Esophagus (tissue), 2 donors: ENCODE measurements around the gene GHR. TPM values are rescaled to one million over a fixed set of nuclear protein-coding genes. Genes with fewer than 3 reads are reported as not detected.

Experiments used
- H3K27ac ChIP-seq, 2 donors: one replicate each; pipeline ENCODE4 v1.5.1; 2013; ENCODE audit warnings: low read depth in 2 of 2, mild to moderate bottlenecking in 2 of 2, inconsistent platforms in 1 of 2, low read length in 1 of 2, moderate library complexity in 1 of 2
- H3K27me3 ChIP-seq, 2 donors: one replicate each; pipeline ENCODE4 v1.6.1; 2013; ENCODE audit warnings: low read length in 2 of 2, control low read depth in 1 of 2, mild to moderate bottlenecking in 1 of 2; ENCODE audit not compliant: insufficient read depth in 2 of 2, control insufficient read depth in 1 of 2
- H3K36me3 ChIP-seq, 2 donors: one replicate each; pipeline ENCODE4 v1.6.1; 2013; ENCODE audit warnings: low read length in 1 of 2; ENCODE audit not compliant: control insufficient read depth in 2 of 2, insufficient read depth in 2 of 2
- H3K4me1 ChIP-seq, 2 donors: one replicate each; pipeline ENCODE4 v1.6.1; 2013; ENCODE audit warnings: low read length in 1 of 2; ENCODE audit not compliant: control insufficient read depth in 2 of 2, insufficient read depth in 2 of 2
- H3K4me3 ChIP-seq, 2 donors: one replicate each; pipeline ENCODE4 v1.5.1; 2013; ENCODE audit warnings: low read length in 2 of 2, mild to moderate bottlenecking in 2 of 2, low read depth in 1 of 2, moderate library complexity in 1 of 2
- H3K9me3 ChIP-seq, 2 donors: one replicate each; pipeline ENCODE4 v1.6.1; 2013; ENCODE audit warnings: mild to moderate bottlenecking in 2 of 2, low read depth in 1 of 2, low read length in 1 of 2, moderate library complexity in 1 of 2; ENCODE audit not compliant: control insufficient read depth in 2 of 2, insufficient read depth in 1 of 2
- WGBS, 2 donors: extraction: QIAGEN DNeasy Blood & Tissue Kit; methylation state at CpG; one replicate each; pipeline ENCODE4 v1.1.7; 2013; 5-methylcytosine and 5-hydroxymethylcytosine counted together
- polyA plus RNA-seq, 2 donors: library from polyadenylated mRNA; stranded (reverse); fragments of 200-250 nt; gene quantifications; one replicate each; pipeline ENCODE4 v1.2.3, GENCODE V29; 2013
- donor health status: healthy with polysubstance abuse.
- donor health status: Bipolar disorder and iron deficiency.

Gene GHR
- polyA plus RNA-seq, 2 donors = 1.2 to 1.6 TPM

- 52 to 54% methylated on average over 2 of the region's 2 CpGs for WGBS, 2 donors
Measured at GRCh38 chr5:42490831-42491230, 67.6 kb downstream of the GHR start.

GRCh38 chr5:42491699-42492098 lies 68.5 kb downstream of the GHR start:
- Histone ChIP-seq H3K27ac (no peak overlapping the region), H3K36me3 (no peaks in the 10 kb centered on the region), H3K4me1 (no peaks in the 10 kb centered on the region), H3K27me3 (no peaks in the 10 kb centered on the region), H3K4me3 (no peak overlapping the region), H3K9me3 (no peaks in the 10 kb centered on the region)
- 60 to 63% methylated on average over 3 of the region's 3 CpGs for WGBS, 2 donors

More at GRCh38 chr5:42490831-42491230, 67.6 kb downstream of the GHR start:
- Histone ChIP-seq H3K4me1 (no peaks in the 10 kb centered on the region), H3K36me3 (no peaks in the 10 kb centered on the region), H3K27me3 (no peaks in the 10 kb centered on the region), H3K27ac (no peak overlapping the region), H3K4me3 (no peak overlapping the region), H3K9me3 (no peaks in the 10 kb centered on the region)

GRCh38 chr5:42492974-42493373 lies 69.7 kb downstream of the GHR start:
- 58 to 67% methylated on average over 3 of the region's 3 CpGs for WGBS, 2 donors
- no peak overlapping the region for H3K4me3 ChIP-seq
- no peaks in the 10 kb centered on the region for H3K4me1 ChIP-seq

GRCh38 chr5:42494414-42494813 lies 71.2 kb downstream of the GHR start:
- no peaks in the 10 kb centered on the region for H3K36me3 ChIP-seq
- H3K4me1 ChIP-seq = peaks cover 0 to 6% of the 10 kb centered on the region in 2 donors
- WGBS, 2 donors = 59 to 63% methylated on average over 4 of the region's 4 CpGs
- no peaks in the 10 kb centered on the region for H3K9me3 ChIP-seq
- no peak overlapping the region for H3K27ac ChIP-seq
- H3K27me3 ChIP-seq = no peaks in the 10 kb centered on the region
- H3K4me3 ChIP-seq = no peak overlapping the region

More at GRCh38 chr5:42492974-42493373, 69.7 kb downstream of the GHR start:
- no peaks in the 10 kb centered on the region for H3K27me3 ChIP-seq
- H3K9me3 ChIP-seq = no peaks in the 10 kb centered on the region
- H3K36me3 ChIP-seq = no peaks in the 10 kb centered on the region
- no peak overlapping the region for H3K27ac ChIP-seq

GRCh38 chr5:42495914-42496313 lies 72.7 kb downstream of the GHR start:
- WGBS, 2 donors = 41 to 51% methylated on average over 2 of the region's 2 CpGs
- Histone ChIP-seq H3K9me3 (no peaks in the 10 kb centered on the region), H3K4me1 (peaks cover 0 to 11% of the 10 kb centered on the region in 2 donors), H3K4me3 (no peak overlapping the region), H3K36me3 (no peaks in the 10 kb centered on the region), H3K27me3 (no peaks in the 10 kb centered on the region), H3K27ac (no peak overlapping the region)

GRCh38 chr5:42496397-42497156 lies 73.3 kb downstream of the GHR start:
- 68 to 77% methylated on average over 4 of the region's 4 CpGs for WGBS, 2 donors
- Histone ChIP-seq H3K4me1 (peaks cover 0 to 11% of the 10 kb centered on the region in 2 donors), H3K9me3 (no peaks in the 10 kb centered on the region), H3K36me3 (no peaks in the 10 kb centered on the region), H3K27ac (no peak overlapping the region), H3K4me3 (no peak overlapping the region), H3K27me3 (no peaks in the 10 kb centered on the region)

GRCh38 chr5:42498000-42498399 lies 74.8 kb downstream of the GHR start:
- Histone ChIP-seq H3K36me3 (no peaks in the 10 kb centered on the region), H3K27me3 (no peaks in the 10 kb centered on the region), H3K9me3 (no peaks in the 10 kb centered on the region), H3K4me1 (peaks cover 0 to 11% of the 10 kb centered on the region in 2 donors), H3K27ac (no peak overlapping the region), H3K4me3 (no peak overlapping the region)
- 37 to 46% methylated on average over 1 of the region's 1 CpG for WGBS, 2 donors

GRCh38 chr5:42499016-42499415 lies 75.8 kb downstream of the GHR start:
- no peaks in the 10 kb centered on the region for H3K36me3 ChIP-seq
- H3K4me3 ChIP-seq = no peak overlapping the region
- WGBS, 2 donors = 57 to 62% methylated on average over 3 of the region's 3 CpGs
- no peak overlapping the region for H3K27ac ChIP-seq
- no peaks in the 10 kb centered on the region for H3K9me3 ChIP-seq
- no peaks in the 10 kb centered on the region for H3K27me3 ChIP-seq
- peaks cover 0 to 11% of the 10 kb centered on the region in 2 donors for H3K4me1 ChIP-seq

GRCh38 chr5:42500003-42500599 lies 76.9 kb downstream of the GHR start:
- no peak overlapping the region for H3K4me3 ChIP-seq
- no peaks in the 10 kb centered on the region for H3K36me3 ChIP-seq
- H3K9me3 ChIP-seq = no peaks in the 10 kb centered on the region
- no peaks in the 10 kb centered on the region for H3K27me3 ChIP-seq
- WGBS, 2 donors = 38 to 52% methylated on average over 6 of the region's 6 CpGs
- peaks cover 0 to 11% of the 10 kb centered on the region in 2 donors for H3K4me1 ChIP-seq
- peak overlapping the region in 1 of 2 donors; percentile 41 for H3K27ac ChIP-seq
